ENCODE measurements around the gene NAXE. TPM values are rescaled to one million over a fixed set of nuclear protein-coding genes. Genes with fewer than 3 reads are reported as not detected.
"Not testable (repeated sequence)": the region's sequence is repeated elsewhere in the genome, so short reads cannot be mapped to it uniquely, and the experiment has no call there.

Gene NAXE
- total RNA-seq, 1 donor from 2014 or later, result 99.1 TPM

GRCh38 chr1:156552518-156552917, 39.1 kb upstream of the NAXE start:
- Mint-ChIP-seq H3K36me3 (peaks cover 7% of the 10 kb centered on the region), H3K4me1 (no peaks in the 10 kb centered on the region), H3K4me3 (no peak overlapping the region), H3K9me3 (no peaks in the 10 kb centered on the region), H3K27ac (no peak overlapping the region), H3K27me3 (ENCODE audit: low read depth) (no peaks in the 10 kb centered on the region)
- no peak for TF ChIP-seq CTCF (IDR thresholded peaks at IDR 0.05; ENCODE audit: unreplicated experiment)
- no peak for DNase-seq (ENCODE audit: low spot score in 2 of 2, unreplicated experiment in 2 of 2)

GRCh38 chr1:156552937-156553336, 38.6 kb upstream of the NAXE start:
- not testable (repeated sequence) for H3K27ac Mint-ChIP-seq; H3K4me1 Mint-ChIP-seq; H3K36me3 Mint-ChIP-seq; H3K9me3 Mint-ChIP-seq; DNase-seq (ENCODE audit: low spot score in 2 of 2, unreplicated experiment in 2 of 2); H3K4me3 Mint-ChIP-seq; H3K27me3 Mint-ChIP-seq (ENCODE audit: low read depth)

- no peak for TF ChIP-seq CTCF (IDR thresholded peaks at IDR 0.05; ENCODE audit: unreplicated experiment)
- Mint-ChIP-seq H3K4me1 (no peaks in the 10 kb centered on the region), H3K27ac (no peak overlapping the region), H3K36me3 (peaks cover 7% of the 10 kb centered on the region), H3K9me3 (no peaks in the 10 kb centered on the region), H3K4me3 (no peak overlapping the region), H3K27me3 (ENCODE audit: low read depth) (no peaks in the 10 kb centered on the region)
- no peak for DNase-seq (ENCODE audit: low spot score in 2 of 2, unreplicated experiment in 2 of 2)
These were observed 37.6 kb upstream of the NAXE start for GRCh38 chr1:156553860-156554485.

GRCh38 chr1:156554971-156555370, 36.6 kb upstream of the NAXE start:
- DNase-seq (ENCODE audit: low spot score in 2 of 2, unreplicated experiment in 2 of 2), result no peak
- TF ChIP-seq CTCF (IDR thresholded peaks at IDR 0.05; ENCODE audit: unreplicated experiment), result no peak
- Mint-ChIP-seq H3K27me3 (ENCODE audit: low read depth) (no peaks in the 10 kb centered on the region), H3K4me3 (no peak overlapping the region), H3K9me3 (no peaks in the 10 kb centered on the region), H3K36me3 (peaks cover 10% of the 10 kb centered on the region), H3K4me1 (no peaks in the 10 kb centered on the region), H3K27ac (no peak overlapping the region)

GRCh38 chr1:156555715-156556114, 35.9 kb upstream of the NAXE start:
- Mint-ChIP-seq H3K27me3 (ENCODE audit: low read depth) (no peaks in the 10 kb centered on the region), H3K36me3 (peaks cover 10% of the 10 kb centered on the region), H3K9me3 (no peaks in the 10 kb centered on the region), H3K4me3 (no peak overlapping the region), H3K4me1 (no peaks in the 10 kb centered on the region), H3K27ac (no peak overlapping the region)
- no peak for DNase-seq (ENCODE audit: low spot score in 2 of 2, unreplicated experiment in 2 of 2)
- no peak for TF ChIP-seq CTCF (IDR thresholded peaks at IDR 0.05; ENCODE audit: unreplicated experiment)

GRCh38 chr1:156556354-156556753, 35.2 kb upstream of the NAXE start:
- no peaks in the 10 kb centered on the region for H3K4me1 Mint-ChIP-seq
- H3K36me3 Mint-ChIP-seq, result peaks cover 10% of the 10 kb centered on the region
- no peak for DNase-seq (ENCODE audit: low spot score in 2 of 2, unreplicated experiment in 2 of 2)
- H3K9me3 Mint-ChIP-seq, result no peaks in the 10 kb centered on the region
- no peak overlapping the region for H3K4me3 Mint-ChIP-seq
- H3K27ac Mint-ChIP-seq, result no peak overlapping the region
- no peaks in the 10 kb centered on the region for H3K27me3 Mint-ChIP-seq (ENCODE audit: low read depth)
- TF ChIP-seq CTCF (IDR thresholded peaks at IDR 0.05; ENCODE audit: unreplicated experiment), result no peak
